Measurements from ENCODE around the gene DPYSL4.
A peak's percentile ranks its signal among the peaks of the same experiment; 100 is the strongest.

The DPYSL4 gene

DNA sequence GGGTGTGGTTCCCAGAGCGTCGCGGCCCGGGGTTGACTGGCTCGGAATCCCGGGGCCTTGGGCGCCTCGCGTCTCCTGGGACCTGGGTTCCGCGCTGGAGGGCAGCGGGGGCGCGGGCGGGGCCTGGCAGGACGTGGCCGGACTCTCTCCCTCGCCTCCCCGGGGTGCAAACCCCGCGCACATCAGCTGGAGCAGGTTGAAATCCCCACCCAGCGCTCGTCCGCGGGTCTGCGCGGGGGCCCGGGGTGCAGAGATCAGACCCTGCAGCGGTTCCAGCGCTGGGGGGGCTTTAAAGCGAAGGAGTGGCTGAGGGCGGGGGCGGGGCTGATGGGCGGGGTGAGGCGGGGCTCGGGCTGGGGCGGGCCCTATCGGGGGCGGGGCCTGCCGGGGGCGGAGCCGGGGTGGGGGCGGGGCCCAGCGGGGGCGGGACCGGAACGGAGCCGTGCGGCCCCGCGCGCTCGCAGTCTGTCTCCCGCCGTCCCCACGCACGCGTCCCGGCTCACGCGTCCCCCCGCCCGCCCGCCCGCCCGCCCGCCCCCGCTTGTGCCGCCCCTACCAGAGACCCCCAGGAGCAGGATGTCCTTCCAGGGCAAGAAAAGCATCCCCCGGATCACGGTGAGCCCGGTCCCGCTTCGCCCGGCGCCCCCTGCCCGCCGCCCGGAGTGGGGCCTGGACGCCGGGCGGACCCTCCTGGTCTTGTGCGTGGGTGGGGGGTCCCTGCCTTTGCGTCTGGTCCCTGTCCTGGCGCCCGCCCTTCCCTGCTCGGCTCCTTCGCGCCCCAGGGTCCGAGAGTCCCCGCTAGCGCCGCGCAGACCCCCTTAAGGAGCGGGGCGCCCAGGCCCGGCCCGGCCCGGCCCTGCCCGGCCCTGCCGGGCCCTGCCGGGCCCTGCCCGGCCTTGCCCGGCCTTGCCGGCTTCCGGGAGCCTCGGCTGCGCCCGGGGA lies at the start of gene DPYSL4:
TSS of gene DPYSL4 (plus strand) at position 461 of the 942 bp plus-strand sequence. CDS start at position 577, 116 bp downstream.
- peak; percentile 12 for DNase-seq

DNA sequence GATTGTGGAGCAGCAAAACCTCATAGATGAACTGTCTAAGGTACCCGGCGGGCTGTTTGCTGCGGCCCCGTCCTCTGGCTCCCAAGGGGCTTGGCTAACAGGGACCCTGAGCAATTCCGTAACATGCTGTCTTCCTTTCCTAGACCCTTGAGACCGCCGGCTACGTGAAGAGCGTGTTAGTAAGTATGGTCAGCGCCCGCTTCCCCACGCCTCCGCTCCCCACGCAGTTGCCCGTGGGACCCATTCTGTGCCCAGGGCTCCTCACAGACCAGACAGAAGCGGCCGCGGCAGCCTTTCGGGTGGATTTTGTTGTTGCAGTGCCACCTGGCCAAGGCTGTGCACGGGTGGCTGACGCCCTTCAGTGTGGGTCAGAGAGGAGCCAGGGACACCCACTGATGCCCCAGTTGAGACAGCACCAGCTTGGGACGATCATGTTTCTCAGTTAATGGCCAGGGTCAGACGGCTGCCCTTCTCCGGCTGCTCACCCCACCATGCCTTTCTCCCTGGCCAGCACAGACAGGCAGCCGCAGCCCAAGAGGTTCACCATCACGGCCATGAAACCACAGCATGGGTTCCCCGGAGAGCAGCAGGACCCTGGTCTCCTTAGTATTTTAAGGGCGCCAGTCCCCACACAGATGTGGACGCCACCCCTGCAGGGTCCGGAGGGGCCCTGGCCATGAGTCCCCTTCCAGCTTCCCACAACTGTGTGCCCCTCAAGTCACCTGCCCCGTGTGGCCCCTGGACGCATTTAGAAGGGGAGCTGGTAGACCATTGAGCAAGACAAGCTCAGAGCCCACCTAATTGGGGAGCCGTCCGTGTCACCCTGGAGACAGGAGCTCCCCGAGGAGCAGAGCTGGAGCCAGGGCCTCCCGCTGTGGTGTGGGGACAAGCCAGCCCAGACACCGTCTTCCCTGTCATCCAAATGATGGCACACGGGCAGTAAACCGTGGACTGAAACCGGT lies 49.4 kb upstream of the DPYSL4 start:
- no peak for DNase-seq

DNA sequence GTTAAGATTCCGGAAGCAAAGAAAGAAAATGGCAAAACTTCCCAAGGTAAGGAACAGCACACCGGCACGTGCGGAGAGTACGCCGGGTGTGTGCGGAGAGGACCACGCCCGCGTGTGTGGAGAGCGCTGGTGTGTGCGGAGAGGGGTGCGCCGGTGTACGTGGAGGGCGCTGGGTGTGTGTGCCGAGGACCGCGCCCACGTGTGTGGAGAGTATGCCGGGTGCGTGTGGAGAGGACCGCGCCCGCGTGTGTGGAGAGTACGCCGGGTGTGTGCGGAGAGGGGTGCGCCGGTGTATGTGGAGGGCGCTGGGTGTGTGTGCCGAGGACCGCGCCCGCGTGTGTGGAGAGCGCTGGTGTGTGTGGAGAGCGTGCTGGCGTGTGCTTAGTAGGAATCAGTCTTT lies 48.6 kb upstream of the DPYSL4 start:
- no peak for DNase-seq

DNA sequence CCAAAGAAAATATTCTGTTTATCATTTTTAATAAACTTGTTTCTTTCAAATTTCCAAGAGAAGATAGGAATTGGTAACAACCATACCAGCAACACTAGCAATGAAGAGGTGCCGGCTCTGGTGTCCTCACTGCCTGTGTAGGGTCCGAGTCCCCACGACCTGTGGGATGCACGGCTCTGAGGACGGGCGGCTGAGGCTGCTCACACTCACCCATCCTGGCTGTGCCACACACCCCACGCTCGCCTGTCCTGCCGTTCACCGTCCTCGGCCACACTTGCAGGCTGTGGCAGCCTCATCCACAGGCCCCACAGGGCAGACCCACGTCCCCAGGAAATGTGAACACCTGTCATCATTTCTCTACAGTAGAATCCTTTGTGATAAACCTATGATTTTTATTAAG lies 48.2 kb upstream of the DPYSL4 start:
- DNase-seq: no peak

DNA sequence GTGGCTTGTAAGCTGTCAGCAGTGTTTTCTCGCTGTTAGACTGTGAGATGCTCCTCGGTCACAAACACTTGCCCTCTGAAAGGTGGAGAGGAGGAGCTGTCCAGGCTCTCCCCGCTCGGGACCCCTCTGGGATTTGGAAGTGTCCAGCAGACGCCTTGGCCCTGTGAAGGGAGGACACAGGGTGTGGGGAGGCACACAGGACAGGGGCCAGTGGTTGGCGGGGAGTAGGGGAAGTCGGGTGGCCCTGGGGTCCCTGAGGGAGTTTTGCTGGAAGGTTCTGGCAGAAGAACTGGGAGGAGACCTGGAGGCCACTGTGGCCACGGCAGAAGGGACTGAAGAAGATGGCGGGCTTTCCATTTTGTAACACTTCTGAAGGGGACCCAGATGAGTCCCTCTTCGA lies 47.2 kb upstream of the DPYSL4 start:
- DNase-seq: no peak

DNA sequence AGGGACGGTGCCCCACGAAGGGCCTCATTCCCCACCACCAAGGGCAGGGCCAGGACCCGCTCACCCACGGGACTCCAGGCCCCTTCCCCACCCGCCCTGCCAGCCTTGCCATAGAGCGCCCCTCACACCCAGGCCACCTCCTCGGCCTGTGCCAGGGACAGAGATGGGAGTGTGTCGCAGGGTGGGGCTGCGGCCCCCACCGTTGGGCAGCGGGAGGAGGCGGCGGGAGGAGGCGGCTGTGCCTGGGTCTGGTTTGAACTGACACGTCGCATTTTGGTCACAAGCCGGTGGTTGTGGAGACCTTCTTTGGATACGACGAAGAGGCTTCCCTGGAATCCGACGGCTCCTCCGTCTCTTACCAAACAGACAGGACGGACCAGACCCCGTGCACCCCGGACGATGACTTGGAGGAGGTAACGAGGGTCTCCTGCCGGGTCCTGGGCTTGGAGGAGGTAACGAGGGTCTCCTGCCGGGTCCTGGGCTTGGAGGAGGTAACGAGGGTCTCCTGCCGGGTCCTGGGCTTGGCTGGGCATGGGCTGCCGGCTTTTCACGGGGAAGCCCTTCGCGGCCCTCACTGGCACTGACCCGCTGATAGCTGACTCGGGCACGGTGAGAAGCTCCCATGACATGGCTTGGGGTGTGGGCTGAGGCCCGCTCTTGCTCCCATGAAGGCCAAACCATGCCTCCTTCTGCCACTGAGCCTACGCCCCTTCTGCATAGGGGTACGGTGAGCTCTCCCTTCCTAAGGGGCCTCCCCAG lies 46.4 kb upstream of the DPYSL4 start:
- no peak for DNase-seq

DNA sequence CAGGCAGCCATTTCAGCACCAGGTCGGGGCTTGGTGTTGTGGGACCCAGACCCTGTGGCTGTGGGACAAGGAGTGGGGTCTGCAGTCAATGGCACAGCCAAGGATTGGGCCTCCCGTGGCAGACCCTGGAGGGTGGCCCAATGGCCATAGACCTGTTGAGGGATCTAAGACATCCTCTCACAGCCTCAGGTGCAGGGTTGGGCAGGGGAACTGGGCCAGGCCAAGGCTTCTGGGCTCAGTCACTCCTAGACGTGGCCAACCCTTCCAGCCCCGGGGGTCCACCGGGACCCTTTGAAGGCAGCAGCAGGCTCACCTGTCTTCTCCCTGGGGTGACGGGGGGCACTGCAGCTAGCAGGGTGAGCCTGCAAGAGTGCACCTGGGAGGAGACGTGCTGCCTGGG lies 45.7 kb upstream of the DPYSL4 start:
- no peak for DNase-seq

DNA sequence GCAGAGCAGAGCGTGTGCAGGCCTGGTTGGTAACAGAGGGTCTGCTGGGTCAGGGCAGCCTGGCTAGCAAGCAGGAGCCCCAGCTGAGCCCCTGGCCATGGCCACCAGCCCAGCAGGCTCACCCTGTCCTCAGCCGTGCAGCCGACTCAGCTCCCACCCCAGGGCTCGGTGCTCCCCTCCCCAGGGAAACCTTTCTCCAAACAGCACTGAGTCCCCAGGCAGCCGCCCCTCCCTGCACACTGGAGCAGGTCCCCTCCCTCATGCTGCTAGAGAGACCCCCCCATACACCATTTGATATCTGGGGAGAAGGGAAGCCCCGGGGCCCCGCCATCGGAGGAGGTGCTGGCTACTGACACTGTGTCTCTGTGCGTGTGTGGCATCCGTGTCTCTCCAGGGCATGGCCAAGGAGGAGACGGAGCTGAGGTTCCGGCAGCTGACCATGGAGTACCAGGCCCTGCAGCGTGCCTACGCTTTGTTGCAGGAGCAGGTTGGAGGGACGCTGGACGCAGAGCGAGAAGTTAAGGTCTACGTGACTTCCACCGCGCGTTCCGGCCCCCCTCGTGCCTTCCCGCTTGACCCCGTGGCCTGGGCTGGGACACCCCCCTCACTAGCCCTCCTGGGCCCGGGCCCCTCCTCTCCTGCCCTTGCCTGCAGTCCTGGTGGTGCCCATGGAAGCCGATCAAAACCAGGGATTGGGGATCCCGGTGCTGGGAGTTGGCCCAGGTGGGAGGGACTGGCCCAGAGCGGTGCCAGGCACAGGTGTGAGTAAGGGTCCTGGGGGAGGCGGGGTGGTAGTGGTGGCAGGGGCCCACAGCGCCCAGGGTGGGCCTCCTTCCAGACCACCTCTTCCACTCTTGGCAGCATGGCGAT lies 45.0 kb upstream of the DPYSL4 start:
- no peak for DNase-seq

DNA sequence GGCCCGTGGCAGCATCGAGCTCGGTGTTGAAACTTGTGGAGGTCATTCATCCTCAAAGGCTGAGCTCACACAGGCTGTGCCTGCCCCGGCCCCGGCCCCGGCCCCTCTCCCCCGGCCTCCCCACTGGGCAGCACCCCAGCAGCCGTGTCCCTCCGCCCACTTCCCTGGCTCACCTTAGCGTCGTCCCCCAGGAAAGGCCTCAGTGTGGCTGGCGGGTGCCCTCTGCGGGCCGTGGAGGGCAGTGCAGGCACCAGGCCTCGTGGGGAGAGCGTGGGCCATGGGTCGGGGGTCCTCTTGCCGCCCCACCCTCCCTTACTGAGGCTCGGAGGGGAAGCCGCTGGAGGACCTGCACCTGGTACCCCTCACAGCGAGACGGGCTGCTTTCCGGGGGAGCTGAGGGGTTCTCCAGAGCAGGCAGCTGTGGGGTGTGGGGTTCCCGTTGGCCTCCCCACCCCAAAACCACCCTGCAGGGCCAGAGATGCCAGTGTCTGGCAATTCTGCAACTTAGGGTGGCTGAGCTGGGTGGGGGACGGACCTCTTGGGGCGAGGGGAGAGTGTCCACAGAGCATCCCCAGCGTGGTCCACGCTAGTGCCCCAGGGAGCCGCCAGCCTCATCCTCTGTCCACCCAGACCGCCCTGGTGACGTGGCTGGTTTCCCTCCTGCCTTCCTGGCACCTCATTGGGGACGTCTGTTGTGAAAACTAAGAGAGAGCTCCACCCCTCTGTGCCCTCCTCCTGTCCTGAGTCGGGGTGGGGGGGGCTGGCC lies 44.2 kb upstream of the DPYSL4 start:
- no peak for DNase-seq

DNA sequence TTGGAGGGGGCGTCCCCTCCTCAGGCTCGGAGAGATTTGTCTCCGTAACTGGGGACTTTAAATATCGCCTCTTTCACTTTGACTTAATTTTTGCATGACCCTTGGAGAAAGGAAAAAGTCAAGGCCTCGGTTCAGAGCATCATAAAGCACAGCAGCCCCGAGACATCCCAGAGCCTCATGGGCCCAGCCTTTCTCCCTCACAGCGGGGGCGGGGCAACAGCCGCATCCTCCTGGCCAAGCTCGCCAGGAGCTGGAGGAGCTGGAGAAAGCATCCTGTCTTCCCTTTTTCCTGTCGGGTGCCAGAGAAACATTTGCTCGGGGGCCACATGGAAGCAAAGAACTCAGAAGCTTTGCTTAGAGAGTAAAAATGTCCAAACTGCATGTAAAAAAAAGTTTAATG lies 43.6 kb upstream of the DPYSL4 start:
- DNase-seq: no peak

DNA sequence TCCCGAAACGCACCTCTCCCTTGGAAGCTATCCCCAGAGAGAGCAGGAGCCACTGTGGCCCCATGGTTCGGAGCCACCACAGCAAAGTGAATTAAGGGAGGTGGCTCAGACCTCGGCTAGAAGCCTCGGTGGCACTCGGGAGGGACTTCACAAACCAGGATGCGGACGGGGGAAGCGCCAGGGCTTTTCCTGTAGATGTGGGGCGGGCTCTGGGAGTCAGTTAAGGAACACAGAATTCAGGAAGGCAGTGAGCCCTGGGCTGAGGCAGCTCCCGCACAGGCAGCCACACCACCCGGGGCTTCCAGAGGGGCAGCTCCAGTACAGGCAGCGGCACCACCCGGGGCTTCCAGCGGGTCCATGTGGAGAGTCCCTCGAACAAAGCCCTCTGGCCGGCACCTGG lies 42.7 kb upstream of the DPYSL4 start:
- no peak for DNase-seq

DNA sequence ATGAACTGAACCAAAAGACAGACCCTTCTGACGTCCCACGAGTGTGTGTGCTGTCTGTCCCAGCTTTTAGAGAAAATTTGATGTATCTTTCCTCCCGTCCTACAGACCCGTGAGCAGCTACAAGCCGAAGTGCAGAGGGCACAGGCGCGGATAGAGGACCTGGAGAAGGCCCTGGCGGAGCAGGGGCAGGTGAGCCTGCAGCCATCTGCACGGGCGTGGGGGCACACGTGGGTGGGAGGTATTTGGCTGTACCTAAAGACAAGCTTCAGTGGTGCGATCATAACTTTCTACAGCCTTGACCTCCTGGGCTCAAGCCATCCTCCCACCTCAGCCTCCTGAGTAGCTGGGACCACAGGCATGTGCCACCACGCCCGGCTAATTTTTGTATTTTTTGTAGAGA lies 41.7 kb upstream of the DPYSL4 start:
- no peak for DNase-seq

DNA sequence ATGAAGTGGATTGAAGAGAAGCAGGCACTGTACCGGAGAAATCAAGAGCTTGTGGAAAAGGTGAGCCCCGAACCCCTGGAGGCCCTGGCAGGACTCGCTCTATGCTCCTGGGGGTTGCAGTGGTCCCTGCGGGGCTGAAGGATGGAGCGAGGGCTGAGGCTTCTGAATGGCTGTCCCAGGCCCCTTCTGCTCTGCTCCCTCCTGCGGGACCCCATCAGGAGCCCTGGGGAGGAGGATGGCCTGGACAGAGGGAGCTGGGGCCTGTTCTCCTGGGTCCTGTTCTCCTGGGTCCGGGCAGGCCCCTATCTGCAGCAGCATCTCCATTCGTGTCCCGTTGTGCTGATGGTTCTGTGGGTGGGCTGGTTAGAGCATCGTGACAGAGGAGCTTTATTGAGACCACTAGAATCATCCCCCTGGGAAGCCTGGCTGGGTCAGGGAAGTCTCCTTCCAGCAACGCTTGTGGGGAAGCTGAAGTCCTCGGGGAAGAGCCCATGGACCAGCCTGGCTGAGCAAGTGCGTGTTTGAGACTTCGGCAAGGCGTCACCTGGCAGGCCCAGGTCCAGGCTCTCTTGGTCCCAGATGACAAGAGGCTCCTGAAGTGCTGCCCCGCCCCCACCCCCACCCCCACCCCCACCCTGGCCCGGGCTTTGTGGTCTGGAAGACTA lies 41.1 kb upstream of the DPYSL4 start:
- no peak for DNase-seq

DNA sequence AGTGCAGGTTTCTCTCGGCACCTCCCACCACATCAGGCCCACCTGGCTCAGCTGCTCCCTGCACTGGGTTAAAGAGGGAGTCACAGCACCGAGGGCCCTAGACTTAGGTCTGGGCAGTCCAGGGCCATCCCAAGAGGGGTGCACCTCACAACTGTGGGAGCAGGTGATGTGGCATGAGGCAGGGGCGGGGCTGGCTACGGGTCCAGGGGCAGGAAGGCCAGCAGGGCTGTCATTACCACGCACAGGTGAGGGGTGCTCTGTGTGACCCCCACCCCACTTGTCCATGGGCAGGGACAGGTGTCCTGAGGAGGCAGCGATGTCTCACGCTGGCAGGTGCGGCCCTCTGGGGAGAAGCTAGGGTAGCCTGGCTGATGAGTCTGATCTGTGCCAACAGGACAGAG lies 40.5 kb upstream of the DPYSL4 start:
- DNase-seq: no peak

DNA sequence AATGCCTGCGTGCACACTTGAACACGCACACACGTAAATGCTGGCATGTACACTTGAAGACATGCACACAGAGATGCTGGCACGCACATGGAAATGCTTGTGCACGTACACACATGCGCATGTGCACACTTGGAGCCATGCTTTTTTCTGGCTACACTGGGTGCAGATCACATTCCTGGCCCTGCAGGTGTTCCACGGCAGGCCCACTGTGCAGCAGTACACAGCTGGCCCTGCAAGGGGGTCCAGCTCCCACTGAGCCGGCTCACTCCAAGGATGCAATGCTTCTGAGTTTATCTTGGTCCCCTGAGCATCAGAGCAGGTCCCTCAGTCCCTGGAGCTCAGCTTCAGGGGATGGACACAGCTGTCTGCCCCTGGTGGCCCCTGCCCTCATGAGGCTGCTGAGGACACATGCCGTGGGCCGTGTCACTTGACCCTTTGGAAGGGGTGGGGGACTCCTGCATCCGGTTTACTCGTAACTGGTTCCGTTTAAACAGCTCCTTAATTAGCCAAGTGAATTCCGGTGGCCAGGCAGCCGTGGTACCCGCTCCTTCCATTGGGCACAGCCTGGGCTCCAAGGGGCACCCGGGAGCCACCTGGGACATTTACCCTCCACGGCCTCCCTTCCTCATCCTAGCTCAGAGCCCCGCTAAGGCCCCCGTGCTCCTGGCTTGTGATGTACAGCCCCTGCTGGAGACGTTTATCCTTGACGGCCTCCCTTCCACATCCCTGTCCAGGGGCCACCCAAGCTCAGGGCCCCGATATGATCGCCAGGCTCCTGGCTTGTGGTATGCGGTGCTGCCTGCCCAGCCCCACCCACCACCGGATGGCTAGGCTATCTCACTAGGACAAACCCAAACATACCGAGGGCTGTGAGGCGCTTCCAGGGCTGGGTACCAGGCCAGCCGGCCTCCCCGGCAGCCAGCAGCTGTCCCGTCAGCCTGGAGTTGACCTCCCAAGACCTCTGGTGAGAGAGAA lies 39.5 kb upstream of the DPYSL4 start:
- DNase-seq: no peak

DNA sequence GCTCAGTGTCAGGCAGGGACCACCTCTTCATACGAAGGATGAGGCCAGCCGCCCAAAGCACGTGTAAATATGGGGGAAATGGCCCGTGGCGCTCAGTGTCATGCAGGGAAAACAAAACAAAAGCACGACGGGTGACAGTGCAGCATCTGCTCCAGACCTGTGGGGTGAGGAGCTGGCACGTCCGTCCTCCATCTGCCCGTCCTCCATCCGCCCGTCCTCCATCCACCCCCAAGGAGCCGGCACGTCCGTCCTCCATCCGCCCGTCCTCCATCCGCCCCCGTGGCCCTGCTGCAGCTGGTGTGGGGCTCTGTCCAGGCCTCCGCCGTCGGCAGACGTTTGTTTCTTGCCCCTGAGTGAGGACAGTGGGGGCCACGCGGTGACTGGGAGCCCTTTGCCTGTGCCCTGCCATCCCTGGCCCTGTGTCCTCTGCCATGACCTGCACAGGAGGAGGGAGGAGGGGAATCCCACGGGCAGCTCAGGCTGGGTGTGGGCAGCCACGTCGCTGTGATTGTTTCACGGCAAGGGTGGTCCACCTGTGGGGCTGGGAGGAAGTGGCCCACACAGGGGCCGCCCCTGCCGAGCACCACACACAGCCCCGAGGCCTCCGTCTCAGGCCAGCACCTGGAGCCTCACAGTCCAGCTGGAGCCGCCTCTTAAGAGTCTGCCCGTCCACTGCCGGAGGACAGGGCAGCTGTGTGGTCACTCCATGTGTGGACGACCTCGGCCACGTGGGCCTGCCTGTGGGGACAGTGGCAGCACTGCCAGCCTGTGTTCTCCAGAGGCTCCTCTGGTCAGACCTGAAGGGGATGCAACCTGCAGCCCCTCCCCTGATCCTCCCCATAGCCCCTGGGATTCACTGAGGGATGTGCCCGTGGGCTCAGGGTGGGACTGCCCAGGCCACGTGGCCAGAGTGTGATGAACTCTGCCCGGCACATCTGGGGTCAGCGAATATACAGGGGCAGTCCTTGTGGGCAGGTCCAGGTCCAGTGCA lies 38.2 kb upstream of the DPYSL4 start:
- DNase-seq: no peak

DNA sequence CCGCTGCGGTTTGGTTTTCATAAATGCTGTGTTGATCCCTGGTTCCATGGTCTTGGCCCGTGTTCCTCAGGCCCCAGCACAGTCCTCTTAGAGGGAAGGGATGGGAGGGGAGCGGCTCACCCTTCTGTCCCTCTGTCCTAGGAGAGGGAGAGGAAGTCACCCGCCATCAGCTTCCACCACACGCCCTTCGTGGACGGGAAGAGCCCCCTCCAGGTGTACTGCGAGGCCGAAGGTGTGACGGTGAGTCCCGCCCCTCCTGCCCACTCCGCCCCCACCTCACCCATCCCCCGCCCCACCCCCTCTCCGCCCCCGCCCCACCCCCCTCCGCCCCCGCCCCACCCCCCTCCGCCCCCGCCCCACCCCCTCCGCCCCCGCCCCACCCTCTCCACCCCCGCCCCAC lies 37.5 kb upstream of the DPYSL4 start:
- DNase-seq: no peak

DNA sequence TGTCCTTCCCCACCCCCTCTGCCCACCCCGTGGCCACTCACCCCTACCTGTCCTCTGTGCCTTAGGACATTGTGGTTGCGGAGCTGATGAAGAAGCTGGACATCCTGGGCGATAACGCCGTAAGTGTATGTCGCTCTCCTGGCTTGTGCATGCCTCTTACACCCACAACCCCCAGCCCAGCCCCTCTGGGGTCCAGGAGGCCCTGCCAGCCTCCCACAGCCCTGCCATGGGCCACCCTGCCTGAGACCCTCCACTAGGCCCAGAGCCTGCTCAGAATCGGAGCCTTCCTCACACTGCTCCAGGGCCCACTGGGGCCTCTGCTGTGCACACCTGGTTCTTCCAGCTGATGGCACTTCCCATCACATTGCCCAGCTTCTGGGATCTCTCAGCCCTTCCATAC lies 36.8 kb upstream of the DPYSL4 start:
- DNase-seq: no peak
